Measurements from ENCODE around the gene TMEM114.

GRCh38 chr16:8564934-8565345 lies 25.4 kb downstream of the TMEM114 start:
- TF ChIP-seq EZH2 (IDR thresholded peaks at IDR 0.05) (no peak), POLR2AphosphoS5 (IDR thresholded peaks at IDR 0.05; ENCODE audit: borderline replicate concordance, low read depth, low read length) (no peak)
